HG02763 (cell line): Measurements from ENCODE around the gene LCLAT1.

Source experiments
- ATAC-seq: cut with Tn5 transposase; IDR thresholded peaks from one replicate; pipeline ENCODE4 v1.9.1; 2021; ENCODE audit warnings: mild to moderate bottlenecking, moderate library complexity; ENCODE audit not compliant: unreplicated experiment

LCLAT1 gene

DNA sequence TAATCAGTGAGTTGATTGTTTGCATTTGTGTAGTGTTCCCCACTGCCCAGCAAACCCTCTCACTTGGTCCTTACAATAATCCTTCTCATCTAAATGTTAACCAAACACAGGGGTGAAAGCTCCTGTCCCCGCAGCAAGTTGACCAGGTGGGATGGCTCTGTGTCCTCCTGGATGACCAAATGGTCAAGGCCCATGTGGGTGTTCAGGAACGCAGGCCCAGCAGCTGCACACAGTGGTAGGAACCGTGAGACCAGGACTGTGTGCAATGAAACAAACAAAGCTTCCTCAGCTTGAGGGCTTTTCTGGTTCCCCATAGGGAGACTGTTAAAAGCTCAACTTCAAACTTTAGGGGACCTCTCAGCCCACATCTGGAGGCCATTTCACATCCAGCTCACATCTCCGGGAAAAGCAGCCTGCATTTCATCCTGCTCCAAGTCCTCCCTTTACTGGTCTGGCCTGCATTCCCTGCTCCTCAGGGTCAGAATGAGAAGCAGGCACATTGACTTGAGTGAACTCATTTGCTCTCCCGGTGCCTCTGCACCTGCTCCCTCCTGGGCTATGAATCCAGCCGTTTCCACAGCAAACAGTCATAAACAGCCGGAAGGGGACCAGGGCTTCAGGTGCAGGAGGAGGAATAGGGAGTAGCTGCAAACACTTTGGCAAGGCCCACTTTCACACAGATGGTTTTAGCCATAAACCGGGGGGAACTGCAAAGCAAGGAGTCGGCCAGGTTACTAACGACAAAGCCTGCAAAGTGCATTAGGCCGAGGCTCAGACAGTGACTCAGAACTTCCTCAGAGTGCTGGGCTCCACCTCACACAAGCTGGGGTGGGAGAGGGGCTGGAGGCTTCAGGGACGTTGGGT is 215.5 kb downstream of the LCLAT1 start:
- ATAC-seq, result no peak

DNA sequence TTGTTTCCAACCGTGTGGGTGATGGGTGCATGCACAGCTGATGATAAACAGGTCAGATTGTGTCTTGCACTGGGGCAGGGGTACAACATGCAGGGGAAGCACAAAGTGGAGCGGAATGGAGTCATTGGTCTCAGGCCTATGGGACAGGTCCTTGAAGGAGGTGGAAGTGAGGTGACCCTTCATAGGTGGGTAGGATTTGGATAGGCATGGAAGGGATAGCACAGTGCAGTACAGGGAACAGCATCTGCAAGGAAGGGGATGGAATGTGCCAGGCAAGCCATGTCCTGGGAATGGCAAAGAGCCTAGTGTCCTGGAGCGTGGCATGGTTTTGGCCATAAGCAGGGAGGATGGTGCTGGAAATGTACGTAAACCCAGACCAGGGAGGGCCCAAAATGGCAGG is 216.3 kb downstream of the LCLAT1 start:
- ATAC-seq, result no peak

- ATAC-seq, result no peak
Measured at GRCh38 chr2:30663806-30664205, 216.8 kb downstream of the LCLAT1 start.

DNA sequence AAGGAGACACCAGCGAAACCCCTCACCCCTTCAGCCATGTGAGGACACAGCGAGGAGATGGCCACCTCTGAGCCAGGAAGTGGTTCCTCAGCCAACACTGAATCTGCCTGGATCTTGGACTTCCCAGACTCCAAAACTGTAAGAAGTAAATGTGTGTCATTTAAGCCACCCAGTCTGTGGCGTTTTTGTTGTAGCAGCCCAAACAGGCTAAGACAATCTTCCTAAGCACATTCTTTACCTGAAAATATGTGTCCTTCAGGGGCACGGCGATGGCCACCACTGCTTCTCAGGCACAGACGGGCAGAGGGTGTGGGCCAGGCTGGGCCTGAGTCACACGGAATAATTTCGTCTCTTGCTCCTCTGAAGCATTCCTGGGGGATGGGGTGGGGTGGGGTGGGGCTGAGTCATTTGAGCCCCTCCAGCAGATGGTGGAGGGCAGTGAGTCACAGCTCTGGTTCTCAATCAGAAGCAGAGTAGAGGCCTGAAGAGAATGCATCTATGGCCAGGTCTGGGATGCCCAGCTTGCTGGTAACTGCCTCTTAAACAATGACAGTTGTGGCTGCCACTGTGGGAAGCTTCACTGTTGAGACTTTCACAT is 217.8 kb downstream of the LCLAT1 start:
- no peak for ATAC-seq

GRCh38 chr2:30665761-30666265 is 218.8 kb downstream of the LCLAT1 start:
- ATAC-seq, result no peak

GRCh38 chr2:30666266-30666874 is 219.3 kb downstream of the LCLAT1 start:
- no peak for ATAC-seq

DNA sequence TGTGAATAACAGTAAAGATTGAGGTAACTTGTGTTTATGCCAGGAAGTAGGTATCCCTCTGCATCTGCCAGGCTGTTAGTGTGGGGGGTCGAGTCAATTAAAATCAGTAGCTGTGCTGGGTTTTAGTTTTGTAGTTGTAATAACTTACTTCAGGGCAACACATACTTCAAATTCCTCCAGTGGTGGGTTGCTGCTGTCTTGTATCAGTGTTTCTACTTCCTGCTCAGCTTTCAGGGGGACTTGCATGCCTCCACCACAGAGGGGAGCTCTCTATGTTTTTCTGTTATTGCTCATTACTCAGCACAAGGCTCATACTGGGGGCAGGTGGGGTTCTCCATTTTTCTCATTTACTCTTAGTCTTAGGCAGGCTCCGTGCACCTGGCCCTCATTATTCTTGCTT is 223.4 kb downstream of the LCLAT1 start:
- ATAC-seq, result no peak

DNA sequence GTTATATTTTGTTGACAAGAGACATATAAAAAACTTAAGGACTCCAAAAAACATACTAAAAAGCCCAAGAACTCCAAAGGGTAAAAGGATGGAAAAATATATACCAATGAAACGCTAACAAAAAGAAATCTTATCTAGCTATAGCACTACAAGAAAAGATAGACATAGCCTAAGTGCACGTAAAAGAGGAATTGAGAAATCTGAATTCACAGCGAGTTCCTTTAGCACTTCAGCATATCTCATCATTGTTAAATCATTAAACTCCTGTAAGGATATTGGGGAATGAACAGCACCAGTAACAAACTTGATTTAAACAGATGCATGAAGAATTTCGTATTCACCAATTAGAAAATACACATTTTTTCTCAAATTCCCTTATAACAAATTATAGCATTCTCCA is 226.1 kb downstream of the LCLAT1 start:
- no peak for ATAC-seq

DNA sequence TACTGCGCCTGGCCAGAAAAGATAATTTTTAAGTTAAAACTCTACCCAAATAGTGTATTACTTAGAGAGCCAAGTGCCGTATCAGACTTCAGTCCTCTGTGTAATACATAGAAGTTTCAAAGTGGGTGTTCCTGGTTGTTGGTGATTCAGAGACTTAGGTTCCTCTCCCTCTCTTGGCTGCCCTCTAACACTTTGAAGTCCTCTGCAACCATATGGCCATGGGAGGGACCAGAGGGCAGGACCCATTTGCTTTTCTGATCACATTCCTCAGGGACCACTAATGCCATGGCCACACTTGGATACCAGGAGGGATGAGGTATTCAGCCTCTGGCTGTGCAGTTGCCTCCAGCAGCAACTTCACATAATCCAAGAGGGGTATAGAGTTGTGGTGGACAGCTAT is 228.7 kb downstream of the LCLAT1 start:
- ATAC-seq, result no peak

DNA sequence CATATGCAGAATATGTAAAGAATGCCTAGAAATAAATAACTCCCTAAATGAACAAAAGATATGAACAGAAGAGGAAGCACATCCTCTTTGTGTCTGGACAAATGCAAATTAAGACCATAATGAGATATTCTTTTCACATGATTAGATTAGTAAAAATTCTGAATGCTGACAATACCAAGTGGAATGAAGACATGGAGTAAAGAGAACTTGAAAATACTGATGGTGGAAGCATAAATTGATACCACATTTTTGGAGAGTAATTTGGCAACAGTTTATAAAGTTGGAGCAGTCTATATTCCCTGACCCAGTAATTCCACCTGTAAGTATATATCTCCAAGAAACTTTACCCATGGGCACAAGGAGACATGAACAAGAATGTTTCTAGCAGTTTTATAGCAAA is 230.2 kb downstream of the LCLAT1 start:
- ATAC-seq, result no peak

DNA sequence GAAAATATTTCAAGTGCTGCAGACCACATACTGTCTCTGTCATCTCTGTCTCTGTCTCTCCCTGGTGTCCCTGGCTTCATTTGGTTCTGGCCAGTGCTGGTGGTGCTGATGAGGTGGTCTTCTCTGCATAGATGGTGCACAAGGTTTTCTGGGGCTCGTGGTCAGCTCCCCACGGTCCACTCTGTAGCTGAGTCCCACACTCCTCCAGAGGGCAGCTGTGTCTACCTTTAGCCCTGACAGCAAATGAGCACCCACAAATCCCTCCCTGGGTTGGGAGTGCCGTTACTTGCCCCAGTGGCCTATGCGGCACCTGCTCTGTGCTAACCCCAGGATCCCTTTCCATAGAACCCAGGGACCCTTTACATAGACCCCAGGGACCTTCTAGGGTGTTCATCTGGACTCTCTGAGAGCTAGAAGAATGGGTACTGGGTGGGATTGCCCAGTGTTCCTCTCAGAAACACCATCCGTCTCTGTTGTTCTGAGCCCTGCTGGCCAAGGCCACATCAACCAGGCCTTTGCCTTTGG is 230.9 kb downstream of the LCLAT1 start:
- no peak for ATAC-seq

- no peak for ATAC-seq
Measured at GRCh38 chr2:30678410-30679137, 231.5 kb downstream of the LCLAT1 start.

DNA sequence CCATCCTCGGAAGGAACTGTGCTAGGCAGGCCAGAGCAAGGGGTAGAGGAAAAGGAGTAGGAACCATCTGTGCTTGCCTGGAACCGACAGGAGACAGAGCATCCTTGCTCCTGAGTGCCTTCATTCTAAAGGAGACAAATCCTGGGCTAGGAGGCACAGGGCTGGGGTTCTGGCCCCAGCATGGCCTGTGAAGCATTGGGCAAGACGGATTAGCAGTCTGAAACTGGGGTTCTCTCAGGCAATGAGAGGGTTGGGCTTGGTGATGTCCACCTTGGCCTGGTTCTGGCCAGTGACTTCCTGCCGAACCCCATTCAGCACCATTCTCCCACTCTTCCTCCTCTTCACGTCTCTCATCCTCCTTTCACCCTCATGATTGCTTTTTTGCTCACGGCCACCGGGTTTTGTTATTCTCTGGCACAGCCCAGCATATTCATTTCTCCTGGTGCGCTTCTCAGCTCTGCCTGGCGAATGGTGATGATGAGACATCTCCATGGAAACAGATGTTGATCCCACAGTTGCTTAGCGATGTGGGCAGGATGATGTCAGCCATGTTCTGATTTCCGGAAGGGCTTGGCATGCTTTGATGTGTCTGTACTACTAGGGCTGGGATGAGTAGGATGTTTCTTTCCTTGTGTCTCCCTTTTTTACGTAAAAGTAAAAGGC is 232.5 kb downstream of the LCLAT1 start:
- ATAC-seq, result no peak

DNA sequence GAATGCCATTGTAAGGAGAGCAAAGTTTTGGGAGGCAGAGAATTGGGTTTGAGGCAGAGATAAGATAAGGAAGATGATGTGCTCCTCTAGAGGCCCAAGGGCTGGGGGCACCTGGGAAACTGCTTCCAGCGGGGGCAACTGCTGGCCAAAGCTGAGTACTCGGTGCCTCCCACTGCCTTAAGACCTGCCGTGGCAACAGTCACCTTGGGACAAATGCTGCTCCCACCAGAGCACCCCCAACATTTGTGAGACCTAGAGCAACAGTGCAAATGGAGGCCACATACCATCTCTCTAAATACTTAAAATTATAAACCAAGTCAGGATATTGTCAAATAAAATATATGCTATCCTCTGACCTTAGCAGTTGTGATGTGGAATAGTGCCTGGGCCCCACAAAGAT is 233.1 kb downstream of the LCLAT1 start:
- ATAC-seq, result no peak

DNA sequence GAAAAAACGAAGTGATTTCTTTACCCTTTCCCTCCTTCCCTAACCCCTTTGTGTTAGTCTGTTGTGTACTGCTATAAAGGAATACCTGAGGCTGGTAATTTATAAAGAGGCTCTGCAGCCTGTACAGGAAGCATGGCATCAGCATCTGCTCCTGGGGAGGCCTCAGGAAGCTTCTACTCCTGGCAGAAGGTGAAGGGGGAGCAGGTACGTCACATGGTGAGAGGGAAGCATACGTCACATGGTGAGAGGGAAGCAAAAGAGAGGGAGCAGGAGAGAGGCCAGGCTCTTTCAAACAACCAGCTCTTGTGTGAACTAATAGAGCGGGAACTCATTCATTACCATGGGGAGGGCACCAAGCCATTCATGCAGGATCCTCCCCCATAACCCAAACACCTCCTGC is 234.0 kb downstream of the LCLAT1 start:
- ATAC-seq, result no peak

- ATAC-seq, result no peak
Measured at GRCh38 chr2:30683236-30683956, 236.3 kb downstream of the LCLAT1 start.

DNA sequence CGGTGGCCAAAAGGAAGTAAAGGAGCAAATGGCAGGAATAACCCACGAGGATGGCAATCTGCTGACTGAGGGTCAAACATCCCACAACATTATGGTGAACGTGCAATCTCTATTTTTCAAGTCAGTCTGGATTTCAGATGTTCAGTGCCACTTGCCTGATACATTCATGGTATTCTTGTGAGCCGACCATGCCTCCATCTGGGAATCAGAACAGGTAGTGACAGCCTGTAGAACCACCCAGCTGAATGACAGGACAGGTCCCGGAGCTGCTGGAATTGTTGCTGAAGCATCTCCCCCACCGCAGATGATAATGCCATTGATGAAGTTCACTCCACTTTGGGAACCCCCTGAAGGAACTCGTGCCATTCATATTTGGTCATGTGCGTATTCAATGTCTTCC is 237.0 kb downstream of the LCLAT1 start:
- no peak for ATAC-seq

- ATAC-seq, result no peak
Measured at GRCh38 chr2:30684516-30684915, 237.5 kb downstream of the LCLAT1 start.

DNA sequence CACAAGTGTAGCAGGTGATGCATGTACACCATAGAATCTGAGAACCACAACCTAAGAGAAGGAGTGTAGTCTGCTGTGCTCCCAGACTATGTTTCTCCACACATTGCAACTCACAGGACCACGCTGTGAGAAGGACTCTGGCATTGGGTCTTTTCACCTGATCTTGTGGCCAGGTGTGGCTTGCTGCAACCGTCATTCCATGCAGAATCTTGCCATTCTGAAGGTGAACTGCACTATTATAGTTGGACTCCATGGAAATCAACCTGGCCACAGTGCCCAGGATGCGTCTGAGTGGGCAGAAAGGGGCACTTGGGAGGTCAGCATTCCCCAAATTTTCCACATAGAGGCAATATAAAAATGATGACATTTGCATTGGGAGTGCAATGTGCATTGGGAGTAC is 237.9 kb downstream of the LCLAT1 start:
- ATAC-seq, result no peak

DNA sequence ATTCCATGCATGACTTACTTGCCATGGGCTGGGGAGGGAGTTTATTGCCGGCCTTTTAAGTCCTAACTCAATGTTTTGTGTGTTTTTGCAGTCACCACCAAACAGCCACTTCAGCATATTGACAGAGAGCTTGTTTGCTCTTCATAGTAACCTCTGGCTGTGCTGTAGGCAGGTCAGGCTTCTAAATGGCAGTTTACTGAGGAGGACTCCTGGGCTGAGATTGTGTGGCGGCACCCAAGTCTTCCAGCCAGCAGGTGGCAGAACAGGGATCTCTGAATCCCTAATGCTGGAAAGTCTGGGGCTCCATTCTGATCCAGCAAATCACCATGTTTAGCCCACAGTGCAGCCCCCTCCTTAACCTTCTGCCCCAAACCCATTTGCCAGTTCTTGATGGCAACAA is 239.0 kb downstream of the LCLAT1 start:
- no peak for ATAC-seq
